DND-41 (cell line): ENCODE data around the gene BAG5.

Source experiments
- ATAC-seq: fragments of 200-7000 bp; cut with Tn5 transposase; 3 replicates; pipeline ENCODE4 v1.9.1; 2021; ENCODE audit warnings: low read depth; ENCODE audit not compliant: insufficient read depth
- DNase-seq: peaks from one replicate; pipeline ENCODE4 v3.0.0-alpha.2; 2020
- H2AFZ ChIP-seq: 2 replicates; pipeline ENCODE4 v1.6.0; 2012; ENCODE audit warnings: low read depth, low read length
- H3K27ac ChIP-seq: 2 replicates; pipeline ENCODE4 v1.5.1; 2012; ENCODE audit warnings: low read length, inconsistent platforms
- H3K27me3 ChIP-seq: fragments of 200-600 bp; sonication (generic); 2 replicates; pipeline ENCODE4 v1.6.0; 2012; ENCODE audit warnings: low read length, mild to moderate bottlenecking, inconsistent platforms; ENCODE audit not compliant: insufficient read depth, poor library complexity
- H3K36me3 ChIP-seq: 2 replicates; pipeline ENCODE4 v1.5.1; 2012; ENCODE audit warnings: low read length, inconsistent platforms; ENCODE audit not compliant: insufficient read depth
- H3K4me1 ChIP-seq: 2 replicates; pipeline ENCODE4 v1.5.1; 2012; ENCODE audit warnings: mild to moderate bottlenecking, low read length; ENCODE audit not compliant: insufficient read depth
- H3K4me2 ChIP-seq: 2 replicates; pipeline ENCODE4 v1.6.0; 2012; ENCODE audit warnings: mild to moderate bottlenecking, moderate library complexity, low read length, inconsistent platforms; ENCODE audit not compliant: insufficient read depth
- H3K4me3 ChIP-seq, 2 experiments: fragments of 200-600 bp in 1 of 2; shearing (Covaris generic) in 1 of 2; 2 replicates each; pipeline ENCODE4 v1.5.1; 2012 to 2016; ENCODE audit warnings: inconsistent platforms in 2 of 2, low read length in 2 of 2, mild to moderate bottlenecking in 2 of 2, low read depth in 1 of 2, moderate library complexity in 1 of 2
- H3K79me2 ChIP-seq: 2 replicates; pipeline ENCODE4 v1.6.0; 2012; ENCODE audit warnings: low read length, inconsistent platforms; ENCODE audit not compliant: insufficient read depth
- H3K9ac ChIP-seq: 2 replicates; pipeline ENCODE4 v1.6.0; 2012; ENCODE audit warnings: low read depth, mild to moderate bottlenecking, inconsistent platforms, low read length, moderate library complexity
- H3K9me3 ChIP-seq: 2 replicates; pipeline ENCODE4 v1.5.1; 2012; ENCODE audit warnings: low read length, moderate library complexity, mild to moderate bottlenecking, inconsistent platforms; ENCODE audit not compliant: insufficient read depth, severe bottlenecking
- H4K20me1 ChIP-seq: 2 replicates; pipeline ENCODE4 v1.6.0; 2012; ENCODE audit warnings: low read length; ENCODE audit not compliant: insufficient read depth
- CTCF ChIP-seq: IDR thresholded peaks from 2 replicates; pipeline ENCODE4 v1.5.1; 2012; ENCODE audit warnings: borderline replicate concordance, low read length, moderate library complexity, mild to moderate bottlenecking; ENCODE audit not compliant: poor library complexity, severe bottlenecking; ENCODE audit errors: extremely low read depth
- EZH2 ChIP-seq: IDR thresholded peaks from 3 replicates; pipeline ENCODE4 v1.6.1; 2012; ENCODE audit warnings: borderline replicate concordance, low read depth, mild to moderate bottlenecking, moderate library complexity, low read length, inconsistent platforms; ENCODE audit not compliant: severe bottlenecking

The BAG5 gene

DNA sequence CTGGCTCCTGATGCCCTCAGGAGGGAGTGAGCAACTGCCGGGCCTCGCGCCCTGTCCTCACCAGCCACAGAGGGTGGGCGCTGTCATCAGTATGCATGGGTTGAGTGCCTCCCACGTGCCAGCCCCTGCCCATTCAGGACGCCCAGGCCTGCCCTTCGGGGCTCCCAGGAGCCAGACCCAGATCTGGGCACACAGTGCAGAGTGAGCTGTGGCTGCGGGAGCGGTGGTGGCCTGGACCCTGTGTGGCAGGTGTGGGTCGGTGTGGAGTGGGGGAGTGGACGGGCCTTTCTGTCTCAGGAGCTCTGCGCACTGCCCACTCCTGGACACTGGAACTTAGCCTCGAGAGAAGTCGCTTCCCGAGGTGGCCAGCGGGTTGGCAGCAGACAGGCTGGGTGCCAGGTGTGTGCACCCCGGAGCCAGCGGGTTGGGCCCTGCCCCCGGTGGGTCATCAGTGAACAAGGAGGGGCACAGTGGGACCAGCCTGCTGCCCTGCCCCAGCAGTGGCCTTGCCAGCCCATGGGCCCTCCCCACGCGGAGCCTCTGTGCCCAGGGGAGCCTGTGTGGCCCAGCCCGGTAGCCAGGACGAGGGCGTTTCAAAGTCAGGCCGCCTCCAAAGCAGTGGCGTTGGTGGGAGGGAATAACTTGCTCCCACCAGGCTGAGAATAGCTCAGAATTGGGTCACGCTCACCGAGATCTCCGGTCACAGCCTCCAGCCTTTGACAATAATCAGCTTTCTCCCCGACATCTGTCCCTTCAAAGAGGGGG lies 24.0 kb downstream of the BAG5 start:
- ATAC-seq (peak; percentile 15; the same call in 1 of the 3 replicates), DNase-seq (no peak)
- H3K4me2 ChIP-seq: no peak overlapping the region
- no peak overlapping the region for H3K4me3 ChIP-seq
- no peak overlapping the region for H2AFZ ChIP-seq
- peaks cover 63% of the 10 kb centered on the region for H4K20me1 ChIP-seq
- no peaks in the 10 kb centered on the region for H3K9me3 ChIP-seq
- peaks cover 26% of the 10 kb centered on the region for H3K36me3 ChIP-seq
- no peaks in the 10 kb centered on the region for H3K27me3 ChIP-seq
- no peak overlapping the region for H3K9ac ChIP-seq
- TF ChIP-seq EZH2 (no peak), CTCF (no peak)
- H3K79me2 ChIP-seq: no peaks in the 10 kb centered on the region
- no peak overlapping the region for H3K27ac ChIP-seq
- no peaks in the 10 kb centered on the region for H3K4me1 ChIP-seq

DNA sequence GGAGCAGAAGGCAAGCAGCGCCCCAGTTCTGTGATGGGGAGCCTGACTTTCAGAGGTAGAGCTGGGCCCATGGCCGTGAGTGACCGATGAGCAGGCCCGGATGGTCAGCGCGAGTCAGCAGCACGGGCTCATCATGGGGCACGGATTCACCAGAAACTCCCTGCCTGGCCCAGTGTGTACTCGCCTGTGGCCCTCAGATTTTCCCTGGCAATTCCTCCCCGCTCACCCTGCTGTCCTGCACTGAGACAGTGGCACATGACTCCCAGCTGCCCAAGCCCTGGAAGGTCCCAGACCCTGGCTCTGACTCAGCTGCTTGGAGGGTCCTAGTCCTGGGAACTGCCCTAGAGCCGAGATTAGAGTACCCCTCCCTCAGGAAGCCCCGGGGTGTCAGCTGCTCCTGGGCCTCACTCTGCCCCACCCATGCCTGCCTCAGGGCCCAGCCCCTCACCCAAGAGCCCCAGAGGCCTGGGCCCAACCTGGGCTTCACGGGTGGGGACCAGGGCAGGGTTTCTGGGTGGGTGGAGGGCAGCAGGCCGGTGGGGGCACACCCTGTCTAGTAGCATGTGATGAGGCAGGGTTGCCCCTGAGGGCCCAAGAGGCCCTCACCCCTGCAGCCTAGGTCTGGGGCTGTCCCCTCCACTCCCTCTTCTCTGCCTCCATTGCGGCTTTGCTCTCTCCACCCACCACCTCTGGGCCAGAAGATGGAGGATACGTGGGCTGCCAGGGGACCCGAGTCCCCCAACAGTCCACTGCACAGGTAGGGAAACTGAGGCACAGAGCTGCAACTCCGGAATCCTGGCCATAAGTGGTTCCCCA lies 25.1 kb downstream of the BAG5 start:
- H3K27me3 ChIP-seq: no peaks in the 10 kb centered on the region
- no peaks in the 10 kb centered on the region for H3K4me1 ChIP-seq
- peaks cover 70% of the 10 kb centered on the region for H4K20me1 ChIP-seq
- TF ChIP-seq EZH2 (no peak), CTCF (no peak)
- no peak overlapping the region for H3K9ac ChIP-seq
- ATAC-seq (0 out of 3 replicates have a peak, but pooled peaks have one; percentile 8), DNase-seq (no peak)
- H3K4me3 ChIP-seq: no peak overlapping the region
- no peak overlapping the region for H3K27ac ChIP-seq
- no peak overlapping the region for H3K4me2 ChIP-seq
- H3K36me3 ChIP-seq: peaks cover 36% of the 10 kb centered on the region
- H3K79me2 ChIP-seq: peaks cover 4% of the 10 kb centered on the region; the same call in 1 of the 2 replicates
- no peak overlapping the region for H2AFZ ChIP-seq
- no peaks in the 10 kb centered on the region for H3K9me3 ChIP-seq

GRCh38 chr14:103536693-103537092 lies 25.8 kb downstream of the BAG5 start:
- Histone ChIP-seq H3K9me3 (no peaks in the 10 kb centered on the region), H3K79me2 (peaks cover 11% of the 10 kb centered on the region), H3K9ac (no peak overlapping the region), H2AFZ (no peak overlapping the region), H4K20me1 (peaks cover 69% of the 10 kb centered on the region), H3K4me2 (no peak overlapping the region), H3K4me1 (peaks cover under 1% of the 10 kb centered on the region; the same call in 1 of the 2 replicates), H3K4me3 (no peak overlapping the region), H3K27ac (no peak overlapping the region), H3K36me3 (peaks cover 42% of the 10 kb centered on the region), H3K27me3 (no peaks in the 10 kb centered on the region)
- no peak for ATAC-seq
- TF ChIP-seq CTCF (no peak), EZH2 (no peak)
- DNase-seq: no peak
